WTC11 (cell line): Measurements from ENCODE around the gene USP15.

ENCODE experiments used
- AFF4 ChIP-seq: sonication (generic); formaldehyde crosslinking; IDR thresholded peaks from 2 replicates; pipeline ENCODE4 v1.8.1; 2023; ENCODE audit warnings: mild to moderate bottlenecking, missing genetic modification reagents, borderline replicate concordance
- CTCF ChIP-seq: fragments of 200-600 bp; IDR thresholded peaks from 2 replicates; pipeline ENCODE4 v1.8.0; 2022; ENCODE audit warnings: antibody characterized with exemption
- E2F5 ChIP-seq: sonication (generic); formaldehyde crosslinking; IDR thresholded peaks from 2 replicates; pipeline ENCODE4 v1.8.1; 2022; ENCODE audit warnings: mild to moderate bottlenecking, moderate library complexity, missing genetic modification reagents
- FOXP1 ChIP-seq: sonication (generic); formaldehyde crosslinking; IDR thresholded peaks from 2 replicates; pipeline ENCODE4 v1.8.0; 2022; ENCODE audit warnings: missing genetic modification reagents, mild to moderate bottlenecking, moderate library complexity, borderline replicate concordance
- JAZF1 ChIP-seq: fragments of 250-450 bp; sonication (Bioruptor Pico); IDR thresholded peaks from 2 replicates; pipeline ENCODE4 v1.9.0; 2021; ENCODE audit warnings: moderate library complexity, mild to moderate bottlenecking, inconsistent platforms
- JUN ChIP-seq: sonication (generic); formaldehyde crosslinking; IDR thresholded peaks from 2 replicates; pipeline ENCODE4 v1.8.0; 2023; ENCODE audit warnings: mild to moderate bottlenecking, missing genetic modification reagents
- NFYB ChIP-seq: sonication (generic); formaldehyde crosslinking; conservative IDR thresholded peaks from 2 replicates; pipeline ENCODE4 v1.8.0; 2022; ENCODE audit warnings: low read depth, missing genetic modification reagents
- PREB ChIP-seq: sonication (generic); formaldehyde crosslinking; IDR thresholded peaks from 2 replicates; pipeline ENCODE4 v1.8.1; 2022; ENCODE audit warnings: mild to moderate bottlenecking, missing genetic modification reagents, moderate library complexity, borderline replicate concordance
- TEAD4 ChIP-seq: sonication (generic); formaldehyde crosslinking; IDR thresholded peaks from 2 replicates; pipeline ENCODE4 v1.8.0; 2022; ENCODE audit warnings: mild to moderate bottlenecking, missing genetic modification reagents
- ZNF423 ChIP-seq: fragments of 250-450 bp; sonication (Bioruptor Pico); IDR thresholded peaks from 2 replicates; pipeline ENCODE4 v2.1.2; 2022; ENCODE audit warnings: mild to moderate bottlenecking, moderate library complexity
- ZSCAN18 ChIP-seq: fragments of 250-450 bp; sonication (Bioruptor Pico); IDR thresholded peaks from 2 replicates; pipeline ENCODE4 v2.1.2; 2022; ENCODE audit warnings: mild to moderate bottlenecking, moderate library complexity

- TF ChIP-seq NFYB (CRISPR knock-in tag) (no peak), CTCF (no peak), JAZF1 (CRISPR knock-in tag) (no peak), ZSCAN18 (CRISPR knock-in tag) (no peak), AFF4 (no peak), E2F5 (no peak), TEAD4 (CRISPR knock-in tag) (no peak), FOXP1 (CRISPR knock-in tag) (no peak), ZNF423 (CRISPR knock-in tag) (no peak), JUN (no peak), PREB (CRISPR knock-in tag) (no peak)
Observed at GRCh38 chr12:62426089-62426488, 165.9 kb downstream of the USP15 start.
